HG03060 (cell line): Measurements from ENCODE around the gene CNTLN.
"Not testable (repeated sequence)": the region's sequence is repeated elsewhere in the genome, so short reads cannot be mapped to it uniquely, and the experiment has no call there.

Source experiments
- ATAC-seq: cut with Tn5 transposase; IDR thresholded peaks from one replicate; pipeline ENCODE4 v1.9.1; 2021; ENCODE audit warnings: low read depth, moderate number of reproducible peaks; ENCODE audit not compliant: unreplicated experiment

The CNTLN gene

GRCh38 chr9:17134396-17135294 is at the start of gene CNTLN:
Gene CNTLN (plus strand): TSS chr9:17135040. CDS start chr9:17135066, 26 bp downstream.
- no peak for ATAC-seq

GRCh38 chr9:17088566-17088965 is 46.3 kb upstream of the CNTLN start:
- no peak for ATAC-seq

- no peak for ATAC-seq
These were observed 44.8 kb upstream of the CNTLN start for GRCh38 chr9:17090041-17090440.

DNA sequence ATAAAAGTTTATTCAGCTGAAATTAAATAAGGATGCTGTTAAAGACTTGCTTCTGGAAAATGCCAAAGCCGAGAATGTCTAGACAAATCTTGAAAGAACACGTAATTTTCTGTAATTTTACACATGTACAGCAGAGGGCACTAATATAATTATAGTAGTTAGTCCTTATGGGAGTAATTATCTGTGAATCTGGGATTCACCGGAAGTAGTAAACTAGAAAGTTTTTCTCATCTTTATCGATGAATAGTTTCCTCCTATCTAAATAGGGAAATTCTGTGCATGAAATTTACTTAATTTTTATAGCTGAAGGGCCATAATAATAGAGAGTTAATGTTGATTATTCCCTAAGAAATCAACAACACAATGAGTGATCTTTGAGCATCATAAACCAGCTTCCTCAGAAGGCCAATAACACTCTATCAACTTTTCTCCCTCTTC is 18.4 kb upstream of the CNTLN start:
- no peak for ATAC-seq

- no peak for ATAC-seq
These were observed 17.5 kb upstream of the CNTLN start for GRCh38 chr9:17117372-17117771.

GRCh38 chr9:17120203-17120602 is 14.6 kb upstream of the CNTLN start:
- ATAC-seq, result no peak

DNA sequence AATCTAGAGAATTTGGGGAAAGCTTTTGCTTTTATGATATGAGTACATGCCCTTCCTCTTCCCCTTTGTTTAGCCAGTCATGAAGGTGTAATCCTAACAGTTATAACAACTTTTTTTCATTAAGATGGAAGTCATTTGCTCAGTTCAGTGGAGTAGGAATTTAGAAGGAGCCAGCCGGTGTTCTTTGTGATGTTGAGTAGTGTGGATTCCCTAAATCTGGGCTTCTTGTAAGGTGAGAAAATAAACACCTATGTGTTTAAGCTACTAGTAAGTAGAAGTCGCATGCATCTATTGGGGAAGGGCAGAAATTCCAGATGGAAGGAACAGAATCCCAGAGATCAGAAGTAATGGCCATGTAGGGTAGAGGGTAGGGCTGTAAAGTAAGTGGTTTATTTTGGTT is 13.6 kb upstream of the CNTLN start:
- ATAC-seq, result no peak

DNA sequence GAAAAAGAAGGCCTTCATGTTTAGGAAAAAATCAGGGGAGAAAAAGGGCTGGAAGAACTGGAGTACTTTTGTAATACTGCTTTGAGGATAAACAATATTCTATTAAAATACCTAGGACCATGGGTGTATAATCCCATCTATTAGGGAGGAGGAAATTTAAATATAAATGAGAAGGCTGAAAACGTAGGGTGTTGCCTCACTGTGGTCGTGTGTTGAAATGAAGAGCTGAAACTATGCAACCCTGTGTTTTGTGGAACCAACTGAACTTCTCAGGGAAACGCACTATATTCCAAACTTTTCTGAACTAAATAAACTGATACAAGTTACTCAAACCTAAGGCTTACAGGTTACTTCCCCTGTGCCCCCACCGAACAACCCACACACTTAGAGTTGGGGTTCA is 4.5 kb upstream of the CNTLN start:
- ATAC-seq, result no peak

- ATAC-seq, result no peak
These were observed 4.1 kb upstream of the CNTLN start for GRCh38 chr9:17130725-17131124.

DNA sequence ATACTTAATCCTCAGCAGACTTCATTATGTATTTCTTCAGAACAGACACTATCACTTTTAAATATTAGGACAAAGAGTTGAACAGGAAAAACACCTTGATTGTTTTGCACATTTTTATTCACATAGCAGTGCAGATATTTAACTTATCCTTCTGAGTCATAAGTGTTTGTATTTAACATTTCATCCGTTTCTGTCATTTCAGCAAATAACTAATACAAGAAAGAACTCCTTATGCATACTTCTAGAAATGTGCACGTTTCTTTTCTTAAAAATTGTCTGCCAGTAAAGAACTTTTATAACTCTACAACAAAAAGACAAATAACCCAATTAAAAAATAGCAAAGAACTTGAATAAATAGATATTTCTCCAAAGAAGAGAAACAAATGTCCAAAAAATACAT is 3.3 kb upstream of the CNTLN start:
- no peak for ATAC-seq

GRCh38 chr9:17135295-17136160 is 688 bp downstream of the CNTLN start:
- ATAC-seq, result no peak

DNA sequence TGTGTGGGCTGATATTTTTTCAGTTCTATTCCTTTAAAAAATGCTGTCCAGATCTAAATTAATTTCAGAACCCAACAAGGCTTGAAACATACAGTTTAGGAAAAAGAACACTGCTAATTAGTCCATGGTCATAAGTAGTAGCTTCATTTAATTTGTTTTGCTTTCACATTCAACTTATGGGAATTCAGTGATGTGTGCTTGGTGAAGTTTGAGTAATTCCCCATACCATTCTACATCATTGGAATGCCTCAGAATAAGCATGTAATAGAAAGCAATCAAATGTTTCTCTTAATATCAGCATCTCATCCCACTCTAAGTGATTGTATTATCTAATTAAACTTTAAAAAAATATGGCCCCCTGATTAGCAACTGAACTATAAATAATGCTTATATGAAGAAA is 2.7 kb downstream of the CNTLN start:
- no peak for ATAC-seq

- no peak for ATAC-seq
These were observed 3.7 kb downstream of the CNTLN start for GRCh38 chr9:17138503-17138902.

- no peak for ATAC-seq
These were observed 5.6 kb downstream of the CNTLN start for GRCh38 chr9:17140418-17140817.

DNA sequence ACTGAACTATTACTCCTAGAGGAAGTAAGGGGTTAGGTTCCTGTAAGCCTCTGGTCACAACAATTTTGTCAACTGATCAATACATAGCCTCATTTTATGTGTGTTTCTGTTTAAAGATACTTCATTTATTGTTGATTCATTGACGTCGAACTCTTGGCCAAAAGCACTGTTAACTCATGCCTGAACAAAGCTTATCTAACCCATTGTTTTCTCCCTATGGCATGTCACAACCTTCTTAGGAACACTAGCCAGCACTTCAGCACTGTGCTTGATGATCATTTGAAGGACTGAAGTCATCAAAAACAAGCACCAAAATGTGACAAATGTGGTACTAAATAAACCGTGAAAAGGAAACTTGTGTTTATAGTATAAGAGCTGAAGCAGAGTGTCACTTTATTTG is 13.5 kb downstream of the CNTLN start:
- no peak for ATAC-seq

- no peak for ATAC-seq
These were observed 24.6 kb downstream of the CNTLN start for GRCh38 chr9:17159469-17159868.

DNA sequence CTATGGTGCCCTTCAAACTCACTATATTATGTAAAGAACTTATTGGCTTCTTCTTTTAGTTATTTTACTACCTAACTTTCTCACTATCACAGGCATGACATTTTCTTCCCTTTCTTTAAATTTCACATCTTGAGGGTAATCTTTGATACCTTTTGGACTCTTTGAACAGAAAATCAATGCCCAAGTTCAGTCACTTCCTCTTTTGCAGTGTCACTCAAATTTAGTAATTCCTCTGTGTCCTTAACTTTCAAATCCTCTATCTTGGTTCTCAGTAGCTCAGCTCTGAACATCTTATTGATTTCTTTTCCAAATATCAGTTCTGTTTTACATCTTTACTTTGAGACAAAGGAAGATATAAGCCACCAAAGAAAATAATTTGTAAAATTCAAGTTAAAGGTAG is 25.5 kb downstream of the CNTLN start:
- no peak for ATAC-seq

DNA sequence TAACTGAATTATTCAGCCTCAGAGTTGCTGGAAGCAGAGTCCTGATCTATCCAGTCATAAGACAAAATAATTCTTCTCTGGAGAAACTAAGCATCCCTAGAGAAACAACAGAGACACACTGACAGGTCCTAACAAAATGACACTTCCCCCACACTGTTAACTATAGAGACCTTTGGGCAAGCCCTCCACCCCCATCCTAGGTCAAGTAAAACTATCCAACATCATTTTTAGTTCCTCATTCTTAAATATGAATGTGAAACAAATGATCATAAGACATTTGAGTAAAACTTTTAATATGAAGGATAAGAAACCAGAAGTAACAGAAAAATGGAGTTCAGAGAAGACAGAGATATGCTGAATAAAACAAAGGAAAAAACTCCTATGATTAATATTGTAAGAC is 30.9 kb downstream of the CNTLN start:
- no peak for ATAC-seq

- no peak for ATAC-seq
These were observed 31.5 kb downstream of the CNTLN start for GRCh38 chr9:17166346-17166745.

DNA sequence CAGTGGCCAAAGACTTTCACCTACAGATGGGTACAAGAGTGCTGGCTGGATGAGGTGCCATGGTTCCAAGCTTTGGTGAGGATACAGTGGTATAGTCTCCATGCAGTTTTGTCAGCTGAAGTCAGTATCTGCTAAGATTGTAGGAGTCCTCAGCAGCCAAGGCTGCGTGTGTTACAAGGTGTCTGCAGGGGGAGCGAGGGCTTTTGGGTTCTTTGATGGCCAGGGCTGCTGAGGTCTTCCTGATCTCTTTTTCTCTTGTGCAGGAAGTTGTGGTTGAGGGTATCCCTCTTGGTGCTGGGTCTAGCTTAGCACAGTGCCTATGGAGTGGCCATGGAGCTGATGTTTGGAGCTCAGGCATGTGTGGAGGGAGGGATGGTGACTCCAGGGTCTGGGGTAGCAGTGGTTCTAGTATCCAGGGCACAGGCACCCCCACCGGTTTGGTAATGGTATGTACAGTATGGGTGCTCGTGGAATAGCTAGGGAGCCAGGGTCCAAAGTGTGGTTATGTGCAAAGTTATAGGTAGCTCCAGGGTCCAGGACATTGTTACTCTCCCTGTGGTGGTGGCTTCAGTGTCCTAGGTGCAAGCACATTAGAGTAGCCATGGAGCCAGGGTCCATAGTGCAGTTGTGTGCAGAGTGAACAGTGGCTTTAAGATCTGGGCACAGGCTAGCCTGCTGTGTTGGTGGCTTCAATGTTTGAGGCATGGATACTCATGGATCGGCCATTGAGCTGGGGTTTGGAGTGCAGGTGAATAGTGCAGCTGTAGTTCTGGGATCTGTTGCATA is 36.7 kb downstream of the CNTLN start:
- ATAC-seq, result no peak

DNA sequence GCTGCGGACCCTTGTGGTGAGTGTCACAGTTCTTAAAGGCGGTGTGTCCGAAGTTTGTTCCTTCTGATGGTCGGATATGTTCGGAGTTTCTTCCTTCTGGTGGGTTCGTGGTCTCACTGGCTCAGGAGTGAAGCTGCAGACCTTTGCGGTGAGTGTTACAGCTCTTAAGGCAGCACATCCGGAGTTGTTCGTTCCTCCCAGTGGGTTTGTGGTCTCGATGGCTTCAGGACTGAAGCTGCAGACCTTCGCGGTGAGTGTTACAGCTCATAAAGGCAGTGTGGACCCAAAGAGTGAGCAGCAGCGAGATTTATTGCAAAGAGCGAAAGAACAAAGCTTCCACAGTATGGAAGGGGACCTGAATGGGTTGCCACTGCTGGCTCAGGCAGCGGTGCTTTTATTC is 42.7 kb downstream of the CNTLN start:
- not testable (repeated sequence) for ATAC-seq
